ENCODE results near the gene ATP6V1C2.
A peak's percentile ranks its signal among the peaks of the same experiment; 100 is the strongest.

ATP6V1C2 gene

DNA sequence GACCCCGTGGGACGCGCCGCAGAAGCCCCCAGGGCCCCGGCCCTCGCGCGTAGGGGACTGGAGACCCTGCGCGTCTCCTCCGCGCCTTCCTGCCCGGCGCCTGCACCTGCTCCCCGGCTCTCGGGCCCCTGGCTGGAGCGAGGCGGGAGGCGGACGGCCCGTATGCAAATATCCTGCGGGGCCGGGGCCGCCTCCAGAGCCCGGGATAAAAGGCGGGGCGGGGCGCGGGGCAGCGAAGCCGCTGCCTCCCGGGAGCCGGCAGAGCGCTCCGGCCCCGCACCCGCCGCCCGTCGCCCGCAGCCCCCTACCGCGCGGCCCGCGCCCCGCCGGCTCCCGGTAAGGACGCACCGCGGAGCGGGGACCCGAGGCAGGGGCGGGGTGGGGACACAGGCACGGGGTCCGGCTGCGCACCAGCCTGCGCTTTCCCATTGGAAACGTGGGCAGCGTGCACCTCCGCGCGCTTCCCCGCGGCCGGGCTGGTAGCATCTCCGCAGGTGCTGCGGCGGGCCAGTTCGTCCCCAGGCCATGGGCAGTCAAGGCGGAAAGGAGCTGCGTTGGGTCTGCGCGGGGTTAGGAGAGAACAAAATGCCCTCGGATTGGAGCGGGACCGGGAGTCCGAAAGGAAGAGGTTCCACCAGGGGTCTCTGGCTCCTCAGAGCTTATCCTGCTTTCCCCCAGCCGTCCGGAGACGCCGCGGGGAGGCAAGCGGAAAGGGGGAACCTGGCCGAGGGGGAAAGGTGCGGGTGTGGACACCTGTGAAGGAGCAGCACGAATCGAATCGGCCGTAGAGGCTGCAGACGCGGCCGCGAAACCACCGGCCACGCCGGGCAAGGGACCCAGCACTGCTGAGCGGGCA lies at the start of gene ATP6V1C2:
Gene ATP6V1C2 (plus strand): TSS at position 235 of the 856 bp plus-strand sequence. CDS start 1,220 bp downstream, outside the sequence.
- H3K9me3 ChIP-seq (ENCODE audit: insufficient read depth, low read length), result no peaks in the 10 kb centered on the region
- peaks cover 47% of the 10 kb centered on the region for H3K27me3 ChIP-seq (ENCODE audit: insufficient read depth, insufficient read length)
- H3K36me3 ChIP-seq (ENCODE audit: insufficient read depth, insufficient read length, low read length), result no peaks in the 10 kb centered on the region
- peak within 1 kb of the TSS; percentile 55 for H3K4me3 ChIP-seq (ENCODE audit: insufficient read length, low read depth)
- TF ChIP-seq SUZ12 (IDR thresholded peaks at IDR 0.05; ENCODE audit: extremely low read depth, insufficient read depth, insufficient read length), result peak; percentile 61
- no peak for TF ChIP-seq ZNF274 (IDR thresholded peaks at IDR 0.05; ENCODE audit: low read depth, low read length)
- peak; percentile 16 for DNase-seq (ENCODE audit: low read depth, low spot score)
- no peaks in the 10 kb centered on the region for H3K4me1 ChIP-seq (ENCODE audit: insufficient read depth, insufficient read length)
- peak within 1 kb of the TSS; percentile 64 for H3K9ac ChIP-seq (ENCODE audit: insufficient read length, low read depth)

DNA sequence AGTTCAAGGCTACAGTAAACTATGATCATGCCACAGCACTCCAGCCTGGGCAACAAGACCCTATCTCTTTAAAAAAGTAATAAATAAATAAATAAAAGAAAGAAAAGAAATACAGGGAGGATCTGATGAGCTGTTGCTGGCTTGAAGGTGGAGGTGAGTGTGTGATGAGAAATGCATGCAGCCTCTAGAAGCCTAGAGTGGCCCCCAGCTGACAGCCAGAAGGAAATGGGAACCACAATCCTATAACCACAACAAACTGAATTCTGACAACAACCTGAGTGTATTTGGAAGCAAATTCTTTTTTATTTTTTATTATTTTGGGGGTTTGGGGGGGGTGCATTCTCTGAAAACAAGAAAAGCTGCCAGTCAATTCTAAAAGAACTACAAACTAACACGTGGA lies 46.3 kb upstream of the ATP6V1C2 start:
- Histone ChIP-seq H3K4me3 (ENCODE audit: insufficient read length, low read depth) (no peak overlapping the region), H3K4me1 (ENCODE audit: insufficient read depth, insufficient read length) (no peaks in the 10 kb centered on the region), H3K36me3 (ENCODE audit: insufficient read depth, insufficient read length, low read length) (peaks cover 43% of the 10 kb centered on the region), H3K9ac (ENCODE audit: insufficient read length, low read depth) (no peak overlapping the region), H3K9me3 (ENCODE audit: insufficient read depth, low read length) (no peaks in the 10 kb centered on the region), H3K27me3 (ENCODE audit: insufficient read depth, insufficient read length) (no peaks in the 10 kb centered on the region)
- no peak for DNase-seq (ENCODE audit: low read depth, low spot score)
- TF ChIP-seq YY1 (IDR thresholded peaks at IDR 0.05; ENCODE audit: insufficient read depth, insufficient read length), result no peak
- TF ChIP-seq SUZ12 (IDR thresholded peaks at IDR 0.05; ENCODE audit: extremely low read depth, insufficient read depth, insufficient read length), result no peak
- TF ChIP-seq ZNF274 (IDR thresholded peaks at IDR 0.05; ENCODE audit: low read depth, low read length), result no peak

DNA sequence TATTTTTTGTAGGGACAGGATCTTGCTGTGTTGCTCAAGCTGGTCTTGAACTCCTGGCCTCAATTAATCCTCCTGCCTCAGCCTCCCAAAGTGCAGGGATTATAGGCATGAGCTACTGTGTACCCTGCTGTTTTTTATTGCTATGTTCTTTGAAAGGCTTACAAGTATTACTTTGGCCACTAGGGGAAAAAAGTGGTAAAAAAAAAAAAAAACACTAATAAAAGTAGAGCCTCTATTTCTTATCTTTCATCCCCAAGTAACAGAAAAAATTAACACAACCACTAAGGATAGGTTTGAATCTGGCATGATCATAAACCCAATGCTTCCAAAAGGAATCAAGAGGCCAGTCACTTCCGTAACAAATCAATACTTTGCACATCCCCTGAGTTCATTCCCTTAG lies 43.2 kb upstream of the ATP6V1C2 start:
- TF ChIP-seq SUZ12 (IDR thresholded peaks at IDR 0.05; ENCODE audit: extremely low read depth, insufficient read depth, insufficient read length), result no peak
- no peak for TF ChIP-seq YY1 (IDR thresholded peaks at IDR 0.05; ENCODE audit: insufficient read depth, insufficient read length)
- TF ChIP-seq ZNF274 (IDR thresholded peaks at IDR 0.05; ENCODE audit: low read depth, low read length), result no peak
- H3K4me3 ChIP-seq (ENCODE audit: insufficient read length, low read depth), result no peak overlapping the region
- no peak for DNase-seq (ENCODE audit: low read depth, low spot score)
- no peaks in the 10 kb centered on the region for H3K4me1 ChIP-seq (ENCODE audit: insufficient read depth, insufficient read length)
- H3K36me3 ChIP-seq (ENCODE audit: insufficient read depth, insufficient read length, low read length), result peaks cover 40% of the 10 kb centered on the region
- H3K9ac ChIP-seq (ENCODE audit: insufficient read length, low read depth), result no peak overlapping the region
- H3K27me3 ChIP-seq (ENCODE audit: insufficient read depth, insufficient read length), result no peaks in the 10 kb centered on the region
- no peaks in the 10 kb centered on the region for H3K9me3 ChIP-seq (ENCODE audit: insufficient read depth, low read length)

DNA sequence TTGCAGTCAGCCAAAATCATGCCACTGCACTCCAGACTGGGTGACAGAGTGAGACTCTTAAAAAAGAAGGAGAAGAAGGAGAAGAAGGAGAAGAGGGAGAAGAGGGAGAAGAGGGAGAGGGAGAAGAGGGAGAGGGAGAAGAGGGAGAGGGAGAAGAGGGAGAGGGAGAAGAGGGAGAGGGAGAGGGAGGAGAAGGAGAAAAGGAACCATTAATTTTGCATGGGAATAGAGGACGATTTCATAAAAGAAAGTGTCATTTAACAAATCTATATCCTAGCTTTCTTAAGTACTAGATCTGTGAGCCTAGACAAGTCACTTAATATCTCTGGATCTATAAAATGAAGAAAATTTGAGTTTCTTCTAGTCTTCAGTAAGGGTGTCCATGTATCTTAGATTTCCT lies 41.2 kb upstream of the ATP6V1C2 start:
- peaks cover 38% of the 10 kb centered on the region for H3K36me3 ChIP-seq (ENCODE audit: insufficient read depth, insufficient read length, low read length)
- no peaks in the 10 kb centered on the region for H3K4me1 ChIP-seq (ENCODE audit: insufficient read depth, insufficient read length)
- TF ChIP-seq SUZ12 (IDR thresholded peaks at IDR 0.05; ENCODE audit: extremely low read depth, insufficient read depth, insufficient read length), result no peak
- no peak for TF ChIP-seq ZNF274 (IDR thresholded peaks at IDR 0.05; ENCODE audit: low read depth, low read length)
- TF ChIP-seq YY1 (IDR thresholded peaks at IDR 0.05; ENCODE audit: insufficient read depth, insufficient read length), result no peak
- no peaks in the 10 kb centered on the region for H3K27me3 ChIP-seq (ENCODE audit: insufficient read depth, insufficient read length)
- no peaks in the 10 kb centered on the region for H3K9me3 ChIP-seq (ENCODE audit: insufficient read depth, low read length)
- DNase-seq (ENCODE audit: low read depth, low spot score), result no peak
- no peak overlapping the region for H3K4me3 ChIP-seq (ENCODE audit: insufficient read length, low read depth)
- no peak overlapping the region for H3K9ac ChIP-seq (ENCODE audit: insufficient read length, low read depth)

DNA sequence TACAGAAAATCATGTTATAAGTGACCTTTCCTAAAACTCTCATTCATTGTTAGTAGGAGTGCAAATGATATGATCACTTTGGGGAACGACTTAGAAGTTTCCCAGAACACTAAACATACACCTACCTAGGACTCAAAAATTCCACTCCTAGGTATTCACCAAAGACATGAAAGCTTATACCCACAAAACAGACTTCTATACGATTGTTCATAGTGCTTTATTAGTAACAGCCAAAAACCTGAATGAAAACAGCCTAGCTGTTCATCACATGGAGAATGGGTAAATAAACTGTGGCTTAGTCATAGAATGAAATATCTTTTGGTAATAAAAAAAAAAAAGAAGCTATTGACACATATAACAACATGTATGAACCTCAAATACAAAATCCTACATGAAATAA lies 40.5 kb upstream of the ATP6V1C2 start:
- Histone ChIP-seq H3K4me1 (ENCODE audit: insufficient read depth, insufficient read length) (no peaks in the 10 kb centered on the region), H3K9ac (ENCODE audit: insufficient read length, low read depth) (no peak overlapping the region), H3K36me3 (ENCODE audit: insufficient read depth, insufficient read length, low read length) (peaks cover 39% of the 10 kb centered on the region), H3K27me3 (ENCODE audit: insufficient read depth, insufficient read length) (no peaks in the 10 kb centered on the region), H3K4me3 (ENCODE audit: insufficient read length, low read depth) (no peak overlapping the region), H3K9me3 (ENCODE audit: insufficient read depth, low read length) (no peaks in the 10 kb centered on the region)
- TF ChIP-seq ZNF274 (IDR thresholded peaks at IDR 0.05; ENCODE audit: low read depth, low read length) (no peak), YY1 (IDR thresholded peaks at IDR 0.05; ENCODE audit: insufficient read depth, insufficient read length) (no peak)
- DNase-seq (ENCODE audit: low read depth, low spot score), result no peak

- H3K4me3 ChIP-seq (ENCODE audit: insufficient read length, low read depth), result no peak overlapping the region
- H3K36me3 ChIP-seq (ENCODE audit: insufficient read depth, insufficient read length, low read length), result peaks cover 48% of the 10 kb centered on the region
- TF ChIP-seq YY1 (IDR thresholded peaks at IDR 0.05; ENCODE audit: insufficient read depth, insufficient read length) (no peak), SUZ12 (IDR thresholded peaks at IDR 0.05; ENCODE audit: extremely low read depth, insufficient read depth, insufficient read length) (no peak), ZNF274 (IDR thresholded peaks at IDR 0.05; ENCODE audit: low read depth, low read length) (no peak)
- no peaks in the 10 kb centered on the region for H3K9me3 ChIP-seq (ENCODE audit: insufficient read depth, low read length)
- no peak for DNase-seq (ENCODE audit: low read depth, low spot score)
- H3K9ac ChIP-seq (ENCODE audit: insufficient read length, low read depth), result no peak overlapping the region
- H3K4me1 ChIP-seq (ENCODE audit: insufficient read depth, insufficient read length), result no peaks in the 10 kb centered on the region
- no peaks in the 10 kb centered on the region for H3K27me3 ChIP-seq (ENCODE audit: insufficient read depth, insufficient read length)
These were observed 35.2 kb upstream of the ATP6V1C2 start for GRCh38 chr2:10686176-10686730.

DNA sequence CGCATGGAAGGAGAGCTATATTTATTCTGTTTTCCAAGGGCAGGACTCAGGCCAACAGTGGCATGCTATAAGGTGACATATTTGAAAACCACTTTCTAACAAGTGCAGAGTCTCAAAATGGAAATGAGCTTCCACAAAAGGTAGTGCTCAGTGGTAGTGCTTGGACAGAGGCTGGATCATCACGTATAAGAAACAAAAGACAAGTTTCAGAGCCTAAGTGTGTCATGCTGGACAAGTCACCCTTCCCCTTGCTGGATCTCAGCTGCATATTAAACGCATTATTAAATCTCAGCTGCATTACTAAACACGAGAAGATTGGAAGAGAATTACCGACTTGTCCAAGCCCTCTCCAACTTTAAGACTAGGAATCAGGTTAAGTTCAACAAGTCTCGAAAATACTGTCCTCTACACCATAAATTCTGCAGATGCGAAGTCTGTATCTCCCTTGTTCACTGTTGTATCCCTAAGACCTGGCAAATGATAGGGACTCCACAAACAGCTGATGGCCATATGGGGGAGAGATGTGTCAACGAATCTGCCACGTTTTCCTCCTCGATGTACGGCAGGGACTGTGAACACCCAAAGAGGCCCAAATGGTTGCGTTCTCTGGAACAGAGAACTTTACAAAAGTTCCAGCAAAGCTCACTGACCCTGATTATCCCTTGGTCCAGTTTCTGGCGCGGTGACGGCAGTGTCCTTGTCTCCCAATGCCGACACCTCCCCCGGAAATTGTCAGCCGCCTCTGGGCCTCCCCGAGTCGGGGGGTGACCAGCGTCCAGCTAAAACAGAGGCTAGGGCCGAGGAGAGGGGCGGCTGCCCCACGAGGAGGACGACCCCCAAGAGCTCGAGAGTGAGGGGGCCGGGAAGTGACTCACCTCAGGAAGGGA lies 32.3 kb upstream of the ATP6V1C2 start:
- H3K36me3 ChIP-seq (ENCODE audit: insufficient read depth, insufficient read length, low read length), result peaks cover 32% of the 10 kb centered on the region
- no peak for DNase-seq (ENCODE audit: low read depth, low spot score)
- no peaks in the 10 kb centered on the region for H3K27me3 ChIP-seq (ENCODE audit: insufficient read depth, insufficient read length)
- H3K4me3 ChIP-seq (ENCODE audit: insufficient read length, low read depth), result peak overlapping the region; percentile 87
- peak overlapping the region; percentile 88 for H3K9ac ChIP-seq (ENCODE audit: insufficient read length, low read depth)
- TF ChIP-seq ZNF274 (IDR thresholded peaks at IDR 0.05; ENCODE audit: low read depth, low read length) (no peak), YY1 (IDR thresholded peaks at IDR 0.05; ENCODE audit: insufficient read depth, insufficient read length) (no peak), SUZ12 (IDR thresholded peaks at IDR 0.05; ENCODE audit: extremely low read depth, insufficient read depth, insufficient read length) (no peak)
- no peaks in the 10 kb centered on the region for H3K9me3 ChIP-seq (ENCODE audit: insufficient read depth, low read length)
- H3K4me1 ChIP-seq (ENCODE audit: insufficient read depth, insufficient read length), result no peaks in the 10 kb centered on the region

Data from NT2/D1 (cell line).